Measurements from ENCODE around the gene MAGI2. TPM values are rescaled to one million over a fixed set of nuclear protein-coding genes. Genes with fewer than 3 reads are reported as not detected.
"Not testable (repeated sequence)": the region's sequence is repeated elsewhere in the genome, so short reads cannot be mapped to it uniquely, and the experiment has no call there.

The MAGI2 gene
- total RNA-seq, 1 donor from 2014 or later, result 64.2 TPM

DNA sequence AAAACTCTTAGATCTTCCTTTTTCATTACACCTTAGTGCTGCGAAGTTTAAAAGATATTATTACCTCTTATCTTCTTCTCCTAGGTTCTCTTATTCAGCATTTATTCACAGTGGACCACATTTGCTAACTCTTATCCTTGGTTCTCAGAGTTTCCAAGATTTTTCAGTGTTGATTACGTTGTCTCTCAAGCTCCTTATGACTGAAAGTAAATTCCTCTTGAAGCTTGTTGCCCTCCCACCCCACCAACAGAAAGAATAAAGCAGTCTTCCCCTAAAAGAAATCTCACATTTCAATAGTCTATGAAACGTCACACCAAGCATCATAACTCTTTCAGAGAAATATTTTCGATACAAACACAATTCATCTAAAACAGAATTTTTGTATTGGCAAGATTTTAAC, 362.5 kb downstream of the MAGI2 start:
- H3K27me3 Mint-ChIP-seq (ENCODE audit: unreplicated experiment), result peaks cover 2% of the 10 kb centered on the region
- H3K4me3 Mint-ChIP-seq (ENCODE audit: unreplicated experiment), result no peak overlapping the region
- H3K36me3 Mint-ChIP-seq (ENCODE audit: unreplicated experiment), result no peaks in the 10 kb centered on the region
- peaks cover 3% of the 10 kb centered on the region for H3K9me3 Mint-ChIP-seq (ENCODE audit: unreplicated experiment)
- no peak overlapping the region for H3K27ac Mint-ChIP-seq (ENCODE audit: unreplicated experiment)
- no peaks in the 10 kb centered on the region for H3K4me1 Mint-ChIP-seq (ENCODE audit: low read depth, unreplicated experiment)
- TF ChIP-seq, protein P1, sequence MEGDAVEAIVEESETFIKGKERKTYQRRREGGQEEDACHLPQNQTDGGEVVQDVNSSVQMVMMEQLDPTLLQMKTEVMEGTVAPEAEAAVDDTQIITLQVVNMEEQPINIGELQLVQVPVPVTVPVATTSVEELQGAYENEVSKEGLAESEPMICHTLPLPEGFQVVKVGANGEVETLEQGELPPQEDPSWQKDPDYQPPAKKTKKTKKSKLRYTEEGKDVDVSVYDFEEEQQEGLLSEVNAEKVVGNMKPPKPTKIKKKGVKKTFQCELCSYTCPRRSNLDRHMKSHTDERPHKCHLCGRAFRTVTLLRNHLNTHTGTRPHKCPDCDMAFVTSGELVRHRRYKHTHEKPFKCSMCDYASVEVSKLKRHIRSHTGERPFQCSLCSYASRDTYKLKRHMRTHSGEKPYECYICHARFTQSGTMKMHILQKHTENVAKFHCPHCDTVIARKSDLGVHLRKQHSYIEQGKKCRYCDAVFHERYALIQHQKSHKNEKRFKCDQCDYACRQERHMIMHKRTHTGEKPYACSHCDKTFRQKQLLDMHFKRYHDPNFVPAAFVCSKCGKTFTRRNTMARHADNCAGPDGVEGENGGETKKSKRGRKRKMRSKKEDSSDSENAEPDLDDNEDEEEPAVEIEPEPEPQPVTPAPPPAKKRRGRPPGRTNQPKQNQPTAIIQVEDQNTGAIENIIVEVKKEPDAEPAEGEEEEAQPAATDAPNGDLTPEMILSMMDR (IDR thresholded peaks at IDR 0.05; ENCODE audit: partially characterized antibody, unreplicated experiment), result no peak
- no peak for DNase-seq

DNA sequence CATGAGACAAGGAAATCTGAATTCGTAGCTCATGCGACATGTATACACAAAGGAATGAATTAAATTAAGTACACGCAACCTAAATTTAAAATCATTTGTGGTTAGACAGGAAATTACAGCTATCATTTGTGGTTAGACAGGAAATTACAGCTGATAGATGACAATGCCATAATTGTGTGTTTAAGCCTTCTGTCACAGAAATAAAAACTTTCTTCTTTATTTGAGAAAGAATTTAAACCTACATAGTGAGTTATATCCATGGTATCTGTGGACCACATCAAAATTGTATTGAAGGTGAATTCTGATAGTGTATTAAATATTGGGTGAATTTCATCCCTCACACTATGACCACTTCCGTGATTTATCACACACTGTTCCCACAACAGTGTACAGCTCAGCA, 362.9 kb downstream of the MAGI2 start:
- no peak overlapping the region for H3K4me3 Mint-ChIP-seq (ENCODE audit: unreplicated experiment)
- DNase-seq, result no peak
- H3K4me1 Mint-ChIP-seq (ENCODE audit: low read depth, unreplicated experiment), result no peaks in the 10 kb centered on the region
- H3K9me3 Mint-ChIP-seq (ENCODE audit: unreplicated experiment), result peaks cover 3% of the 10 kb centered on the region
- TF ChIP-seq, protein P1 (IDR thresholded peaks at IDR 0.05; ENCODE audit: partially characterized antibody, unreplicated experiment), result no peak
- no peaks in the 10 kb centered on the region for H3K36me3 Mint-ChIP-seq (ENCODE audit: unreplicated experiment)
- peaks cover 2% of the 10 kb centered on the region for H3K27me3 Mint-ChIP-seq (ENCODE audit: unreplicated experiment)
- no peak overlapping the region for H3K27ac Mint-ChIP-seq (ENCODE audit: unreplicated experiment)

DNA sequence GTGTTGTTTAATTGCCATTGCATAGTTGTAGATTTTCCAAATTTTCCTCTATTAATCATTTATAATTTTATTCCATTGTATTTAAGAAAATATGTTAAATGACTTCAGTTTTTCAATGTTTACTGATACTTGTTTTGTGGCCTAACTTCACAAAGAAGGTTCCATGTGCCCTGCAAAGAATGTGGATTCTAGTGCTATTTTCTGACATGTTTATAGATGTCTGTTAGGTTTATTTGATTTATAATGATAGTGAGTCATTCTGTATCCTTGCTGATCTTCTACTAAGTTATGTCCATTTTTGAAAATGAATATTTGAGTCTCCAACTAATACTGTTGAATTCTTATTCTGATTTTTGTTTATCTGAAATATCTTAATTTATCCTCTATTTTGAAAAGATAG, 369.0 kb downstream of the MAGI2 start:
- Mint-ChIP-seq H3K9me3 (ENCODE audit: unreplicated experiment) (peaks cover 3% of the 10 kb centered on the region), H3K36me3 (ENCODE audit: unreplicated experiment) (no peaks in the 10 kb centered on the region), H3K4me3 (ENCODE audit: unreplicated experiment) (no peak overlapping the region), H3K27ac (ENCODE audit: unreplicated experiment) (no peak overlapping the region), H3K4me1 (ENCODE audit: low read depth, unreplicated experiment) (no peaks in the 10 kb centered on the region), H3K27me3 (ENCODE audit: unreplicated experiment) (peaks cover 2% of the 10 kb centered on the region)
- TF ChIP-seq, protein P1 (IDR thresholded peaks at IDR 0.05; ENCODE audit: partially characterized antibody, unreplicated experiment), result no peak
- DNase-seq, result no peak

DNA sequence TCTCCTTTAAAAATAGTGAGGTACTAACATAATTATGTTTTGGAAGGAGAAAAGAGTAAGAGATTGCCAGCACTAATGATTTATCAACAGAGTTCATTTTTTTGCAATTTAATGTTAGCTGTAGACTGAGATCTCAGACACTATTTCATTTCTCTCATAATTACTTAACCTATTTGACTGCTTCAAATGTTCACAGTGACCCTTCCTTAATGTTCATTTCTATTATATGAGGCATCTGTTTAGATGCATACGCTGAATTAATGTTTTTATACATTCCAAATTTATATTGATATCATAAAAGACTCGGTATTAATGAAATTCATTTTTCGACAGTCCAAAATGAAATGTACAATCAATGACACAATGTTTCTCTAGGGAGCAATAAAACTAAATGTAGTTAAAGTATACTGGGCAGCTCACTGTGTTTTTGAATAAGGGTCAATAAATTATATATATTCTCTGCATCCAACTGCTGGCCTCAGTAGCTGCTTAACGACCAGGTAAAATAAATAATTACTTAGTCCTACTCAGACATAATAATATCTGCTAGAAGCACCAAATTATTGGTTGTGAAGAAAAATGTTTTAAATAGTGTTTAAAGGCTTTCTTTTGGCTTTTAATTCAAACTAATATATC, 373.4 kb downstream of the MAGI2 start:
- Mint-ChIP-seq H3K27ac (ENCODE audit: unreplicated experiment) (no peak overlapping the region), H3K36me3 (ENCODE audit: unreplicated experiment) (no peaks in the 10 kb centered on the region), H3K4me3 (ENCODE audit: unreplicated experiment) (no peak overlapping the region), H3K4me1 (ENCODE audit: low read depth, unreplicated experiment) (no peaks in the 10 kb centered on the region), H3K9me3 (ENCODE audit: unreplicated experiment) (no peaks in the 10 kb centered on the region), H3K27me3 (ENCODE audit: unreplicated experiment) (no peaks in the 10 kb centered on the region)
- TF ChIP-seq, protein P1 (IDR thresholded peaks at IDR 0.05; ENCODE audit: partially characterized antibody, unreplicated experiment), result no peak
- no peak for DNase-seq

DNA sequence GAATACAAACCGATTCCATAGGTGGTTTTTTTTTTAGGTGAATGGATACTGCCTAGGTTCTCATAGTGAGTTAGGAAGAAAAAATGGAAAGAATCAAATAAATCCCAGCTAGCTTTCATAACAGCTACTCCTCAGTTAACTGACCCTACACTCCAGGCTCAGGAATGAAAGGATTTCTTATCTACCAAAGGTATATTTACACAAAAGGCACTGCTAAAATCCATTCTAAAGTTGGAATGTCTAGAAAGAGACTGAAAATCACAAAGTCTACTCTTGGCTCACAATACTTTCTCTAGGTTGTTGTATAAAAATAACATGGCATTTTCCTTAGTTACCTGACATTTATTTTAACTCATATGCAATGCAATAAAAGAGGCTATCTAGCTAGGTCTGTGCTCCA, 375.2 kb downstream of the MAGI2 start:
- TF ChIP-seq, protein P1 (IDR thresholded peaks at IDR 0.05; ENCODE audit: partially characterized antibody, unreplicated experiment), result no peak
- no peaks in the 10 kb centered on the region for H3K4me1 Mint-ChIP-seq (ENCODE audit: low read depth, unreplicated experiment)
- H3K4me3 Mint-ChIP-seq (ENCODE audit: unreplicated experiment), result no peak overlapping the region
- H3K36me3 Mint-ChIP-seq (ENCODE audit: unreplicated experiment), result no peaks in the 10 kb centered on the region
- DNase-seq, result no peak
- no peaks in the 10 kb centered on the region for H3K9me3 Mint-ChIP-seq (ENCODE audit: unreplicated experiment)
- H3K27me3 Mint-ChIP-seq (ENCODE audit: unreplicated experiment), result no peaks in the 10 kb centered on the region
- no peak overlapping the region for H3K27ac Mint-ChIP-seq (ENCODE audit: unreplicated experiment)

DNA sequence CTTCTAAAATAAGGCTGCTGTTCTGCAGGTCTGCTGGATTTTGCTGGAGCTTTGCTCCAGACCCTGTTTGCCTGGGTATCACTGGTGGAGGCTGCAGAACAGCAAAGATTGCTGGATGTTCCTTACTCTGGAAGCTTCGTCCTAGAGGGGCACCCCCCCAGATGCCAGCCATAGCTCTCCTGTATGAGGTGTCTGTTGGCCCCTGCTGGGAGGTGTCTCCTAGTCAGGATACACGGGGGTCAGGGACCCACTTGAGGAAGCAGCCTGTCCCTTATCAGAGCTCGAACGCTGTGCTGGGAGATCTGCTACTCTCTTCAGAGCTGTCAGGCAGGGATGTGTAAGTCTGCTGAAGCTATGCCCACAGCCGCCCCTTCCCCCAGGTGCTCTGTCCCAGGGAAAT, 382.3 kb downstream of the MAGI2 start:
- H3K4me1 Mint-ChIP-seq (ENCODE audit: low read depth, unreplicated experiment); H3K27ac Mint-ChIP-seq (ENCODE audit: unreplicated experiment); H3K9me3 Mint-ChIP-seq (ENCODE audit: unreplicated experiment); H3K36me3 Mint-ChIP-seq (ENCODE audit: unreplicated experiment); DNase-seq; H3K4me3 Mint-ChIP-seq (ENCODE audit: unreplicated experiment); H3K27me3 Mint-ChIP-seq (ENCODE audit: unreplicated experiment): not testable (repeated sequence)

Measured in glutamatergic neuron (in vitro differentiated cells).